Liver (tissue), 9 donors: ENCODE results near the gene MAPT. TPM values are rescaled to one million over a fixed set of nuclear protein-coding genes. Genes with fewer than 3 reads are reported as not detected.

ENCODE experiments used
- DNase-seq: peaks from one replicate; pipeline ENCODE4 v3.0.0-alpha.2; 2017; ENCODE audit warnings: low spot score
- H3K27ac ChIP-seq, 2 donors: one replicate each; pipeline ENCODE4 v1.7.0; 2013; ENCODE audit warnings: inconsistent platforms in 2 of 2, low read length in 2 of 2, control low read depth in 1 of 2, low read depth in 1 of 2, mild to moderate bottlenecking in 1 of 2
- H3K27me3 ChIP-seq, 4 donors: one replicate each; pipeline versions ENCODE4 v1.6.1 to v1.7.0; 2013; ENCODE audit warnings: low read length in 3 of 4, inconsistent platforms in 1 of 4, mild to moderate bottlenecking in 1 of 4, moderate library complexity in 1 of 4; ENCODE audit not compliant: control insufficient read depth in 4 of 4, insufficient read depth in 4 of 4
- H3K36me3 ChIP-seq, 4 donors: one replicate each; pipeline versions ENCODE4 v1.6.1 to v1.7.0; 2013; ENCODE audit warnings: low read length in 3 of 4, mild to moderate bottlenecking in 3 of 4, low read depth in 1 of 4, moderate library complexity in 1 of 4; ENCODE audit not compliant: control insufficient read depth in 4 of 4, insufficient read depth in 3 of 4
- H3K4me1 ChIP-seq, 4 donors: one replicate each; pipeline versions ENCODE4 v1.6.1 to v1.7.0; 2013; ENCODE audit warnings: low read length in 3 of 4, mild to moderate bottlenecking in 3 of 4, moderate library complexity in 1 of 4; ENCODE audit not compliant: control insufficient read depth in 4 of 4, insufficient read depth in 4 of 4
- H3K4me3 ChIP-seq, 3 donors: one replicate each; pipeline versions ENCODE4 v1.6.1 to v1.7.0; 2013; ENCODE audit warnings: low read length in 3 of 3, control low read depth in 1 of 3, low read depth in 1 of 3, mild to moderate bottlenecking in 1 of 3
- H3K9ac ChIP-seq, 2 donors: one replicate each; pipeline ENCODE4 v1.7.0; 2013; ENCODE audit warnings: low read length in 2 of 2, mild to moderate bottlenecking in 2 of 2, moderate library complexity in 2 of 2, control low read depth in 1 of 2, low read depth in 1 of 2
- H3K9me3 ChIP-seq, 4 donors: one replicate each; pipeline versions ENCODE4 v1.6.1 to v1.7.0; 2013; ENCODE audit warnings: low read length in 3 of 4; ENCODE audit not compliant: control insufficient read depth in 4 of 4
- ATF3 ChIP-seq: IDR thresholded peaks from 2 replicates; pipeline ENCODE4 v1.6.1; 2016; ENCODE audit warnings: antibody characterized with exemption
- CTCF ChIP-seq: fragments of 150-350 bp; IDR thresholded peaks from 2 replicates; pipeline ENCODE4 v1.5.1; 2017; ENCODE audit warnings: improper control_type of control experiment, low read depth, low read length; ENCODE audit not compliant: missing input control
- EGR1 ChIP-seq, 2 donors: IDR thresholded peaks; 2 replicates each; pipeline ENCODE4 v1.6.1; 2016 to 2018; ENCODE audit warnings: antibody characterized with exemption in 2 of 2, low read depth in 2 of 2
- FOXA1 ChIP-seq: IDR thresholded peaks from 2 replicates; pipeline ENCODE4 v1.6.1; 2016; ENCODE audit warnings: antibody characterized with exemption
- FOXA2 ChIP-seq: IDR thresholded peaks from 2 replicates; pipeline ENCODE4 v1.6.1; 2016; ENCODE audit warnings: antibody characterized with exemption
- GABPA ChIP-seq, 2 donors: IDR thresholded peaks in 1 of 2; conservative IDR thresholded peaks in 1 of 2; 2 replicates each; pipeline ENCODE4 v1.6.1; 2016; ENCODE audit warnings: antibody characterized with exemption in 2 of 2, mild to moderate bottlenecking in 1 of 2, moderate library complexity in 1 of 2
- HNF4A ChIP-seq, 2 donors: conservative IDR thresholded peaks; 2 replicates each; pipeline ENCODE4 v1.6.1; 2016; ENCODE audit warnings: antibody characterized with exemption in 2 of 2, mild to moderate bottlenecking in 2 of 2
- HNF4G ChIP-seq: IDR thresholded peaks from 2 replicates; pipeline ENCODE4 v1.6.1; 2016; ENCODE audit warnings: antibody characterized with exemption
- JUND ChIP-seq, 2 donors: IDR thresholded peaks; 2 replicates each; pipeline ENCODE4 v1.6.1; 2016; ENCODE audit warnings: antibody characterized with exemption in 2 of 2
- MAX ChIP-seq: IDR thresholded peaks from 2 replicates; pipeline ENCODE4 v1.6.1; 2016; ENCODE audit warnings: antibody characterized with exemption
- NR2F2 ChIP-seq: IDR thresholded peaks from 2 replicates; pipeline ENCODE4 v1.6.1; 2016; ENCODE audit warnings: antibody characterized with exemption
- RAD21 ChIP-seq, 2 donors: IDR thresholded peaks; 2 replicates each; pipeline ENCODE4 v1.6.1; 2016; ENCODE audit warnings: antibody characterized with exemption in 2 of 2, mild to moderate bottlenecking in 2 of 2
- REST ChIP-seq: IDR thresholded peaks from 2 replicates; pipeline ENCODE4 v1.6.1; 2016; ENCODE audit warnings: antibody characterized with exemption, mild to moderate bottlenecking
- RXRA ChIP-seq, 2 donors: IDR thresholded peaks; 2 replicates each; pipeline ENCODE4 v1.6.1; 2017 to 2018; ENCODE audit warnings: antibody characterized with exemption in 2 of 2, mild to moderate bottlenecking in 1 of 2
- SP1 ChIP-seq: IDR thresholded peaks from 2 replicates; pipeline ENCODE4 v1.6.1; 2018; ENCODE audit warnings: antibody characterized with exemption, mild to moderate bottlenecking
- TAF1 ChIP-seq: conservative IDR thresholded peaks from 2 replicates; pipeline ENCODE4 v1.6.1; 2016; ENCODE audit warnings: antibody characterized with exemption, mild to moderate bottlenecking
- YY1 ChIP-seq: IDR thresholded peaks from 2 replicates; pipeline ENCODE4 v1.6.1; 2016; ENCODE audit warnings: antibody characterized with exemption, mild to moderate bottlenecking
- ZBTB33 ChIP-seq: IDR thresholded peaks from 2 replicates; pipeline ENCODE4 v1.6.1; 2016; ENCODE audit warnings: antibody characterized with exemption
- WGBS: extraction: QIAGEN DNeasy Blood & Tissue Kit; methylation state at CpG from one replicate; pipeline ENCODE4 v1.1.7; 2013; 5-methylcytosine and 5-hydroxymethylcytosine counted together
- polyA plus RNA-seq, 2 donors: library from polyadenylated mRNA; stranded (reverse) in 1 of 2; unstranded in 1 of 2; fragments of 200-250 nt in 1 of 2; fragments of >200 nt in 1 of 2; fragmentation: Nextera tagmentation in 1 of 2; extraction: Ambion mirVana in 1 of 2; gene quantifications; one replicate each; pipeline versions ENCODE4 v1.2.1 to v1.2.3, GENCODE V29; 2013 to 2015
- total RNA-seq, 2 donors: library from RNA; depleted of rRNA; stranded (reverse); fragments of >200 nt; gene quantifications; one replicate each; pipeline ENCODE4 v1.2.3, GENCODE V29; 2014
- donor health status: healthy.
- donor health status: healthy.
- donor health status: healthy.
- donor health status: healthy.
- donor health status: healthy.

The MAPT gene
- total and polyA plus RNA-seq, 4 donors: 0.05 to 0.67 (median 0.27) TPM

- WGBS: 92% methylated on average over 8 of the region's 8 CpGs
- Histone ChIP-seq H3K9ac (no peak overlapping the region), H3K36me3 (peaks cover 0 to 2% (median 0%) of the 10 kb centered on the region in 4 donors), H3K27ac (no peak overlapping the region), H3K9me3 (no peaks in the 10 kb centered on the region), H3K4me1 (peaks cover 0 to 60% (median 45%) of the 10 kb centered on the region in 4 donors), H3K27me3 (no peaks in the 10 kb centered on the region), H3K4me3 (no peak overlapping the region)
- no peak for DNase-seq
- TF ChIP-seq NR2F2 (no peak), CTCF (no peak), SP1 (no peak), RAD21 (IDR thresholded peaks at IDR 0.05) (no peak), YY1 (no peak), GABPA (IDR thresholded peaks at IDR 0.05 in 1 of 2, conservative IDR thresholded peaks at IDR 0.05 in 1 of 2) (no peak), ZBTB33 (no peak), HNF4G (no peak), REST (no peak), HNF4A (conservative IDR thresholded peaks at IDR 0.05) (no peak), EGR1 (IDR thresholded peaks at IDR 0.05; ENCODE audit: low read depth in 2 of 2) (no peak), TAF1 (no peak), JUND (IDR thresholded peaks at IDR 0.05) (no peak), FOXA1 (no peak), MAX (no peak), RXRA (IDR thresholded peaks at IDR 0.05) (no peak), FOXA2 (no peak), ATF3 (no peak)
Observed at GRCh38 chr17:45930420-45930951, 36.1 kb downstream of the MAPT start.
